Measurements from ENCODE around the gene WASF2.

WASF2 gene

GRCh38 chr1:27527223-27527889 lies 37.4 kb upstream of the WASF2 start:
- Histone ChIP-seq H3K4me3 (ENCODE audit: low read depth, low read length) (peak overlapping the region; percentile 26), H3K4me1 (peaks cover 12% of the 10 kb centered on the region)
- no peak for DNase-seq

DNA sequence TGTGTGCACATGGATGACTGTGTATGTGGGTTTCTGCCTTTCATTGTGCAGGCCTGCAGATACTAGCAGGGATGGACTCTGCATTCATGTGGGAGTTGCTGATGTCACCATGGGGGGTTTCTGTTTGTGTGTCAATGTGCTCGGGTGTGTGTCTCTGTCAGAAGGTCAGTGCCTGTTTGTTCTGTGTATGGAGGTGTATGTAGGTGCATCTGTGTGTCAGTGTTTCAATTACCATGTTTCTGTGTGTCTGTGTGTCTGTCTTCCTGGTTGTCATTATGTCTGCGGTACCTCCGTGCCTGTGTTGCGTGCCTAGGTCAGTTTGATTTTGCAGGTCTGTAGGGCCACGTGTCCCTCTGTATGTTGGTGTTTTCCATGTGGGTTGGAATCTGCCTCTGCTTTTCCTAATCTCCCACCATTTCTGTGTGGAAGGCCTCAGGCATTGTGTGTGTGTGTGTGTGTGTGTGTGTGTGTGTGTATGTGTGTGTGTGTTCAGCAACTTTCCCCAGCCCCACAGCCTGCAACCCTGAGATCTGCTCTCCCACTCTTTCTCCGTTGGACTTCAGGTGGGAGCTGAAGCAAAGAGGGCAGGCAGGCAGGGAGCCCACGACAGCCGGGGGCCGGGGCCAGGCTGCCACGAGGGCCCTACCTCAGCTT lies 36.7 kb upstream of the WASF2 start:
- no peak overlapping the region for H3K4me3 ChIP-seq (ENCODE audit: low read depth, low read length)

More at GRCh38 chr1:27527223-27527889, 37.4 kb upstream of the WASF2 start:
- H3K36me3 ChIP-seq, result no peaks in the 10 kb centered on the region
- no peak for TF ChIP-seq CTCF (IDR thresholded peaks at IDR 0.05; ENCODE audit: low read depth, low read length)
- H3K27me3 ChIP-seq, result no peaks in the 10 kb centered on the region
- no peaks in the 10 kb centered on the region for H3K9me3 ChIP-seq

GRCh38 chr1:27525296-27526272 lies 35.6 kb upstream of the WASF2 start:
- TF ChIP-seq CTCF (IDR thresholded peaks at IDR 0.05; ENCODE audit: low read depth, low read length), result no peak
- H3K27me3 ChIP-seq, result no peaks in the 10 kb centered on the region
- DNase-seq, result no peak
- H3K36me3 ChIP-seq, result no peaks in the 10 kb centered on the region
- no peak overlapping the region for H3K4me3 ChIP-seq (ENCODE audit: low read depth, low read length)
- H3K9me3 ChIP-seq, result no peaks in the 10 kb centered on the region
- peaks cover 12% of the 10 kb centered on the region for H3K4me1 ChIP-seq

More for the DNA sequence above, 36.7 kb upstream of the WASF2 start:
- H3K36me3 ChIP-seq, result no peaks in the 10 kb centered on the region
- no peak for DNase-seq
- H3K27me3 ChIP-seq, result no peaks in the 10 kb centered on the region
- peaks cover 12% of the 10 kb centered on the region for H3K4me1 ChIP-seq
- no peaks in the 10 kb centered on the region for H3K9me3 ChIP-seq
- no peak for TF ChIP-seq CTCF (IDR thresholded peaks at IDR 0.05; ENCODE audit: low read depth, low read length)

- no peak overlapping the region for H3K4me3 ChIP-seq (ENCODE audit: low read depth, low read length)
- H3K4me1 ChIP-seq, result peaks cover 9% of the 10 kb centered on the region
- H3K36me3 ChIP-seq, result no peaks in the 10 kb centered on the region
- DNase-seq, result no peak
- H3K27me3 ChIP-seq, result no peaks in the 10 kb centered on the region
- H3K9me3 ChIP-seq, result no peaks in the 10 kb centered on the region
- TF ChIP-seq CTCF (IDR thresholded peaks at IDR 0.05; ENCODE audit: low read depth, low read length), result no peak
These were observed 33.5 kb upstream of the WASF2 start for GRCh38 chr1:27523337-27524020.

- peaks cover 9% of the 10 kb centered on the region for H3K4me1 ChIP-seq
- no peak overlapping the region for H3K4me3 ChIP-seq (ENCODE audit: low read depth, low read length)
- H3K27me3 ChIP-seq, result no peaks in the 10 kb centered on the region
- peak; percentile 29 for DNase-seq
- H3K36me3 ChIP-seq, result no peaks in the 10 kb centered on the region
- TF ChIP-seq CTCF (IDR thresholded peaks at IDR 0.05; ENCODE audit: low read depth, low read length), result 0 out of 2 replicates have a peak, but pooled peaks have one; percentile 13
- no peaks in the 10 kb centered on the region for H3K9me3 ChIP-seq
These were observed 32.7 kb upstream of the WASF2 start for GRCh38 chr1:27522432-27523336.

Measured in BE2C (cell line).